GM19193 (cell line): Measurements from ENCODE around the gene GTF2IRD1.
A peak's percentile ranks its signal among the peaks of the same experiment; 100 is the strongest.

Source experiments
- POLR2A ChIP-seq: IDR thresholded peaks from 4 replicates; pipeline ENCODE4 v1.6.1; 2011; ENCODE audit not compliant: insufficient read depth, insufficient read length; ENCODE audit errors: extremely low read depth

Gene GTF2IRD1

GRCh38 chr7:74453322-74454011 is at the start of gene GTF2IRD1:
GTF2IRD1 (plus strand) TSS chr7:74453906; CDS start chr7:74508081, 54,175 bp downstream.
- TF ChIP-seq POLR2A = no peak

- no peak for TF ChIP-seq POLR2A
Measured at GRCh38 chr7:74404388-74404700, 49.4 kb upstream of the GTF2IRD1 start.

- peak; percentile 5 for TF ChIP-seq POLR2A
Measured at GRCh38 chr7:74404741-74405140, 49.0 kb upstream of the GTF2IRD1 start.

- no peak for TF ChIP-seq POLR2A
Measured at GRCh38 chr7:74405191-74405898, 48.4 kb upstream of the GTF2IRD1 start.

GRCh38 chr7:74405899-74406512 is 47.7 kb upstream of the GTF2IRD1 start:
- no peak for TF ChIP-seq POLR2A

- no peak for TF ChIP-seq POLR2A
Measured at GRCh38 chr7:74407958-74408357, 45.7 kb upstream of the GTF2IRD1 start.

GRCh38 chr7:74409571-74409970 is 44.1 kb upstream of the GTF2IRD1 start:
- TF ChIP-seq POLR2A = no peak

- no peak for TF ChIP-seq POLR2A
Measured at GRCh38 chr7:74410772-74411171, 42.9 kb upstream of the GTF2IRD1 start.

- no peak for TF ChIP-seq POLR2A
Measured at GRCh38 chr7:74412056-74412455, 41.6 kb upstream of the GTF2IRD1 start.

GRCh38 chr7:74412603-74413002 is 41.1 kb upstream of the GTF2IRD1 start:
- no peak for TF ChIP-seq POLR2A

GRCh38 chr7:74417419-74417971 is 36.2 kb upstream of the GTF2IRD1 start:
- no peak for TF ChIP-seq POLR2A

GRCh38 chr7:74418076-74418475 is 35.6 kb upstream of the GTF2IRD1 start:
- no peak for TF ChIP-seq POLR2A

- TF ChIP-seq POLR2A = no peak
Measured at GRCh38 chr7:74418538-74418937, 35.2 kb upstream of the GTF2IRD1 start.

GRCh38 chr7:74420006-74420405 is 33.7 kb upstream of the GTF2IRD1 start:
- TF ChIP-seq POLR2A = no peak

- TF ChIP-seq POLR2A = no peak
Measured at GRCh38 chr7:74424291-74424880, 29.3 kb upstream of the GTF2IRD1 start.
